Mucosa of rectum (tissue), 2 donors: ENCODE measurements around the gene MYO15B.

ENCODE experiments used
- H3K27ac ChIP-seq, 2 donors: one replicate each; pipeline ENCODE4 v1.7.0; 2013; ENCODE audit warnings: inconsistent platforms in 2 of 2, low read depth in 2 of 2, low read length in 2 of 2
- H3K27me3 ChIP-seq, 2 donors: one replicate each; pipeline ENCODE4 v1.7.0; 2013; ENCODE audit warnings: low read length in 2 of 2; ENCODE audit not compliant: control insufficient read depth in 2 of 2, insufficient read depth in 2 of 2
- H3K36me3 ChIP-seq, 2 donors: one replicate each; pipeline ENCODE4 v1.7.0; 2013; ENCODE audit warnings: low read length in 2 of 2; ENCODE audit not compliant: control insufficient read depth in 2 of 2, insufficient read depth in 2 of 2
- H3K4me1 ChIP-seq, 2 donors: one replicate each; pipeline ENCODE4 v1.7.0; 2013; ENCODE audit warnings: low read length in 2 of 2, mild to moderate bottlenecking in 1 of 2; ENCODE audit not compliant: control insufficient read depth in 2 of 2, insufficient read depth in 2 of 2
- H3K4me3 ChIP-seq, 2 donors: one replicate each; pipeline ENCODE4 v1.7.0; 2013; ENCODE audit warnings: low read length in 2 of 2
- H3K9ac ChIP-seq, 2 donors: one replicate each; pipeline ENCODE4 v1.7.0; 2013; ENCODE audit warnings: low read length in 2 of 2, low read depth in 1 of 2, mild to moderate bottlenecking in 1 of 2
- H3K9me3 ChIP-seq, 2 donors: one replicate each; pipeline ENCODE4 v1.7.0; 2013; ENCODE audit warnings: low read length in 2 of 2; ENCODE audit not compliant: control insufficient read depth in 2 of 2
- donor health status: healthy.
- donor health status: Normal muscosa, but diverticular disease.

The MYO15B gene

DNA sequence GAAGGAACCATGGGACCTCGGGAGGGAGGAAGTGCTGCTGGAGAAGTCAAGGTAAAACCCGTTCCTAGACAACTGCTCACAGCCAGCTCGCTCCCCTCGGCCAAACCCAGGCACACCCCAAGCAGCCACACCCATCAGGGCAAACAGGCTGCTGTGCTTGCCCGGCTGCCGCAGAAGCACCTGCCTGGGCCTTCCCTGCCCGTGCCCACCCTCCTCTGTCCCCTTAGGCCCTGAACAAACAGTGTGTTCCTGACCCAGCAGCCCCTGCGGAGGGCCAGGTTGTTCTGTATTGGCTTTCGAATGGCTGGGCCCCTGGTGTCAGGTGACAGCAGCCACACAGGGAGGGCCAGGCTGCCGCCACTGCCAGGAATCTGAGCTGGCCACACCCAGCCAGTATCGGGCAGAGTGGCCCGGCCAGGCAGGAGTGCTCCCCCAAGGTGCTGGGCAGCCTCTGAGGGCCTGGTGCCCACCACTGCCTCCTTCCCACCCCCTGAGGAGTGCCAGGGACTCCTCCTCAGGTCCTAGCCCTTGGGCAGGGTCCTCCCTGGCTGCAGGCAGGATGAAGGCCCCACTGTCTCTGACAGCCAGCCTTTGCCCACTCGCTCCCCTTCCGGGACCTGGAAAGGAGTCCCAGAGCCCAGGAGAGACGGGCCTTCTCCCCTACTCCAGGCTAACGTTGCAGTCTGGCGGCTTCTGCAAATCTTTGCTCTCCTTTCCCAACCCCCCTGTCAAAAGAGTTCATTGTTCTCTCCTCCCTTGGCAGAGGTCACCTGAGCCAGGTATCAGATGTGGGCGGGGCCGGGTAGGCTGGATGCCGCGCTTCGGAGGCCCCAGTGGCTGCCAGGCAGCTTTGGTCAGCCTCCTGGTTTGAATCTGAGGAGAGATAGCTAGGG lies 38.1 kb upstream of the MYO15B start:
- Histone ChIP-seq H3K27ac (peak overlapping the region; percentile 98 to 99), H3K27me3 (no peaks in the 10 kb centered on the region), H3K9me3 (no peaks in the 10 kb centered on the region), H3K36me3 (peaks cover 16 to 27% of the 10 kb centered on the region in 2 donors), H3K4me1 (peaks cover 29 to 53% of the 10 kb centered on the region in 2 donors), H3K9ac (peak overlapping the region; percentile 86 to 87), H3K4me3 (peak overlapping the region; percentile 26 to 34)

DNA sequence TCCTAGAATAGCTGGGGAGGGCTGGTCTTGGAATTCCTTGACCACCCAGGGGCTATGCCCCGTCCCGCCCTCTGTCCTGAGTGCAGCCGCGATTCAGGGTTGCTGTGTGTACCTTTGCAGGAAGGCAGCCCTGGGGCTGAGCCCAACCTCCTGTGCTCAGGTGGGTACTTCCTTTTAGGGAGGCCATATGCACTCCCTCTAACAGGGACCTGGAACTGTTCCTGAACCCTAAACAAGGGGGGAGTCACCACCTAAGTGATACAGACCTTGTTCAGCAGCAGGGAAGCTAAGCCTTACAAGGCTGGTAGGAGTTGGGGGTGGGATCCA lies 37.5 kb upstream of the MYO15B start:
- H3K27ac ChIP-seq: peak overlapping the region; percentile 98 to 99
- no peaks in the 10 kb centered on the region for H3K27me3 ChIP-seq
- H3K36me3 ChIP-seq: peaks cover 14 to 24% of the 10 kb centered on the region in 2 donors
- peaks cover 29 to 50% of the 10 kb centered on the region in 2 donors for H3K4me1 ChIP-seq
- H3K9ac ChIP-seq: peak overlapping the region; percentile 47 to 86
- no peaks in the 10 kb centered on the region for H3K9me3 ChIP-seq
- no peak overlapping the region for H3K4me3 ChIP-seq

DNA sequence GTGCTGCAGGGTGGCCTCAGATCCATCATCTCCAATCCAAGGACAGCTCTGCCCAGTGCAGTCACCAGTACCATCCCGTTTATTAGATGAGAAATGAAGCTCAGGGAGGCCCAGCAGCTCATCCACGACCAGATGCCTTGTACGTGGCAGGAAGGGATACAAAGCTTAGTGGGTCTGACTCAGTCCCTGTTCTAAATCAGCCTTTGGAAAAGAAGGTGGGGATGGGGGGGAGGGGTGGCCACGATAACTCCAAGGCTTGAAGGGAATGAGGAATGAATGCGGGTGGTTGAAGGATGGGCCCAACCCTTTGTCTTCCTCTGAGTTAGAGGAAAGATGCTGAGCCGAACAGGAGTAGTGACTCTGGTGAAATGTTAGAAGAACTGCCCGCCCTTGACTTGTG lies 36.3 kb upstream of the MYO15B start:
- H3K9ac ChIP-seq: peak overlapping the region in 1 of 2 donors; percentile 28
- H3K4me1 ChIP-seq: peaks cover 36 to 56% of the 10 kb centered on the region in 2 donors
- H3K9me3 ChIP-seq: no peaks in the 10 kb centered on the region
- no peak overlapping the region for H3K4me3 ChIP-seq
- H3K36me3 ChIP-seq: peaks cover 11 to 16% of the 10 kb centered on the region in 2 donors
- H3K27me3 ChIP-seq: no peaks in the 10 kb centered on the region
- H3K27ac ChIP-seq: peak overlapping the region; percentile 98 to 99

DNA sequence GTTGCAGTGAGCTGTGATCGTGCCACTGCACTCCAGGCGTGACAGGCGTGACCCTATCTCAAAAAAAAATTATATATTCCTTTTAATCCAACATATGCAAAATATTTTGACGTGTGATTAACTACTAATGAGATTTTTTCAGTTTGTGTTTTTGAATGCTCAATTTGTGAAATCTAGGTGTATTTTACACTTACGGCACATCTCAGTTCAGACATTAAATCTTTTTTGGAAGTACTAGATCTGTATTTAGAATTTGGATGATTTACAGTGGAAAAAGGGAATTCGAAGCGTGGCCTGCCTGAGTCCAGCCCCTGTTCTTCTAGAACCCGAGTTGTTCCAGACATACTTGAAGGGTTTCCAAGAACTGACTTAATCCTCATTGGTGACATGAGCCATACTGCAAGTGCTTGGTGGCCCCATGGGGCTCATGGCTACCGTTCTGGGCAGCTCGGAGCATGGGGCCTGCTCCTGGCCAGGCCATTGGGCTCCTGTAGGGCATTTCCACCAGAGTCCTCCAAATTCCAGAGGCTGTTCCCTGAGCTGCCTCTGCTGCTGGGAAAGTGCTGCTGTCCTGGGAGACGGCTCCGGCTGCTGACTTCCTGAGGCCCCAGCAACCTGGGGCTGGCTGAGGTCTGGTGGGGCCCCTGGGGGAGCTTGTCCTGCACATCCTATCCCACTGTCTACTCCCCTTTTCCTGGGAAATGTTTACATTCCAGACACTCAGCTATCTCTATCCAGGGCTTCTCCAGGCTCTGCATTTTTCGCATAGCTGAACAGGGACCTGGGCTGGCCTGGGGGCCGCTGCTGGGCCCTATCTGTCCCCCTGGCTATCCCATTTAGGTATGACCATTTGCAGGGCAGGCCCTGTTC lies 34.9 kb upstream of the MYO15B start:
- Histone ChIP-seq H3K27ac (peak overlapping the region in 1 of 2 donors; percentile 34), H3K36me3 (peaks cover 6 to 14% of the 10 kb centered on the region in 2 donors), H3K4me3 (no peak overlapping the region), H3K9me3 (no peaks in the 10 kb centered on the region), H3K9ac (no peak overlapping the region), H3K27me3 (no peaks in the 10 kb centered on the region), H3K4me1 (peaks cover 37 to 59% of the 10 kb centered on the region in 2 donors)

DNA sequence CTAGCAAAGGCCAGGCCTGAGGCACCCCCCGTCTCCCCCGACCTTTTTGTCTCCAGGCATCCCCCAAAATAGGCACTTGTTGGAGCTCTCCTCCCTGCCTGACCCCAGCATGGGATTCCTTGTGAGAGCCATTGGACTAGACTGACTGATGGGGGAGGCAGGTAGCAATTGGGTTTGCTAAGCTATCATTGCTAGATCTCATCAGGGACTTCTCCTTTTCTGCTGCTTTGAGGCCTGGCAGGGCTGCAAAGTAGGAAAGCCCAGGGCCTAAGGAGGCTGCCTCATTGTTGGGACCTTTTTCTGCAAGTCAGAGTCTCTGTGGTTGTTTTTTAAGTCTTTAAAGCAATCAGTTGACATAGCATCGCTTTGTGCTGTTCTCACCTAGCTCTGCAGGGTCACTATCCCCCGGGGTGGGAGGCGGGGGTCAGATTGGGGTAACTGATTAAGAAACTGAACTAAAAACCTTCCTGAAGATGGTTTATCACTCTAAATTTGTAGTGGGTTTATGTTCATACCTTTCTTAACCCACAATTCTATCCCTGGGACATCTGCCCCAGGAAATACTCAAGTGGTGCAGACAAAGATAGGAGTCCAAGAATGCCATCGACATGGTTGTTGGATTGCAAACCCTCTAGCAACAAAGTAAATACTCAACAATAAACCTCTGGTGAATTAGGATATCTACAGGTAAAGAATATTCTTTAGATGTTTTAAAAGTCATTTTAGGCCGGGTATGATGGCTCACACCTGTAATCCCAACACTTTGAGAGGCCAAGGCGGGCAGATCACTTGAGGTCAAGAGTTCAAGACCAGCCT lies 34.1 kb upstream of the MYO15B start:
- no peaks in the 10 kb centered on the region for H3K27me3 ChIP-seq

DNA sequence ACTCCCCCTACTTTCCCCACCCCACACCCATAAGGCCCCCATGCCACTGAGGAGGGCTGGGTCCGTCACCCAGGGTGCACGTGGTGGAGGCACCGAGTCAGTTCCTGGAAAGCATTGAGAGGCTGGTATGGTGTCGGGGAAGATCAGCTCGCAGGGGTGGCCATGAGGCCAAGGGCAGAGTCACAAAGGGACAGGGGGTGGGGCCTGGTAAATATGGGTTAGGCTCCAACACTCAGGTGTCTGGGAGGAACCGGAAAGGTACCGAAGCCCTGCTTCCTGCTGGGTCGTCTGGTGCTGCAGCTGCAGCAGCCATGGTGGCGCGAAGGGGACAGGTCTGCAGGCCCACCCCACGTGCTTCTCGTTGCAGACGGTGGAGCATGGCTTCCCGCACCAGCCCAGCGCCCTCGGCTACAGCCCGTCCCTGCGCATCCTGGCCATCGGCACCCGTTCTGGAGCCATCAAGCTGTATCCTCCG lies 31.9 kb upstream of the MYO15B start:
- H3K9ac ChIP-seq: peak overlapping the region in 1 of 2 donors; percentile 59
- H3K36me3 ChIP-seq: peaks cover 22 to 30% of the 10 kb centered on the region in 2 donors
- peaks cover 29 to 42% of the 10 kb centered on the region in 2 donors for H3K4me1 ChIP-seq
- H3K27me3 ChIP-seq: no peaks in the 10 kb centered on the region
- H3K9me3 ChIP-seq: no peaks in the 10 kb centered on the region
- H3K27ac ChIP-seq: peak overlapping the region; percentile 63 to 87
- H3K4me3 ChIP-seq: no peak overlapping the region

More for the DNA sequence above, 34.1 kb upstream of the MYO15B start:
- H3K36me3 ChIP-seq: peaks cover 10 to 21% of the 10 kb centered on the region in 2 donors
- peak overlapping the region in 1 of 2 donors; percentile 34 for H3K27ac ChIP-seq
- no peak overlapping the region for H3K9ac ChIP-seq
- no peak overlapping the region for H3K4me3 ChIP-seq
- no peaks in the 10 kb centered on the region for H3K9me3 ChIP-seq
- H3K4me1 ChIP-seq: peaks cover 45 to 62% of the 10 kb centered on the region in 2 donors

DNA sequence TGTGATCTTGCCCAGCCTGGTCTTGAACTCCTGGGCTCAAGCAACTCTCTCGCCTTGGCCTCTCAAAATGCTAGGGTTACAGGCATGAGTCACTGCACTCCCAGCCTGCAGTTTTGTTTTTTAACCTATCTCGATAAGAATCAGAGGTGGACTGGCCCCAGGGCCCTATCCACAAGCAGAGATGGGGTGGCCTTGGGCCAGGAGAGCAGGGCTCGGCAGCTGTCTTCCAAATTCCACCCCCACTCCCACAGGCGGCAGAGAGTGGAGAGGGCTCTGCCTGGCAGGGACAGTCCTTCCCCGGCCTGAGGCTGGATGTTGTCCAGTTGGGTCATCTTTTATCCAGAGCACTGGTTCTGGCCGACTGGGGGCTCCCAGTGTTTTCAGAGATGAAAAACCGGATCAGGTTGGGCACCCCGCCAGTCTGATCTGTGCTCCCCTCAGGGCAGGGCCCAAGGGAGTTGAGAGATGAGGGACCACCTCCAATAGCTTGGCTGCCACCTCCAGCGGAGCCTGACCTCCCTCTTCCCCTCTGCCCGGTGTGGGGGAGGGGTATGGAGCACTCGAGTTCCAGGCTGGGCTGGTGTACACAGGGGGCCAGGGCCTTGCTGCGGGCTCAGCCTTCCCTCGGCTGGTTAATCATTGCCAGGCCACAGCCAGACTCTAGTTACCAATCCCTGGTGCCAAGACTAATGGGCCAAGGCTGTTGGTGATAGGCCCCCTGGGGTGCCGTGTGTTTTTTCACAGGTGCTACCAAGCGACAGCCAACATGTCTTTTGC lies 30.3 kb upstream of the MYO15B start:
- Histone ChIP-seq H3K36me3 (peaks cover 25 to 29% of the 10 kb centered on the region in 2 donors), H3K27me3 (no peaks in the 10 kb centered on the region), H3K27ac (peak overlapping the region; percentile 83 to 87), H3K9ac (peak overlapping the region; percentile 47 to 66), H3K9me3 (no peaks in the 10 kb centered on the region), H3K4me1 (peaks cover 25 to 36% of the 10 kb centered on the region in 2 donors), H3K4me3 (peak overlapping the region in 1 of 2 donors; percentile 26)

DNA sequence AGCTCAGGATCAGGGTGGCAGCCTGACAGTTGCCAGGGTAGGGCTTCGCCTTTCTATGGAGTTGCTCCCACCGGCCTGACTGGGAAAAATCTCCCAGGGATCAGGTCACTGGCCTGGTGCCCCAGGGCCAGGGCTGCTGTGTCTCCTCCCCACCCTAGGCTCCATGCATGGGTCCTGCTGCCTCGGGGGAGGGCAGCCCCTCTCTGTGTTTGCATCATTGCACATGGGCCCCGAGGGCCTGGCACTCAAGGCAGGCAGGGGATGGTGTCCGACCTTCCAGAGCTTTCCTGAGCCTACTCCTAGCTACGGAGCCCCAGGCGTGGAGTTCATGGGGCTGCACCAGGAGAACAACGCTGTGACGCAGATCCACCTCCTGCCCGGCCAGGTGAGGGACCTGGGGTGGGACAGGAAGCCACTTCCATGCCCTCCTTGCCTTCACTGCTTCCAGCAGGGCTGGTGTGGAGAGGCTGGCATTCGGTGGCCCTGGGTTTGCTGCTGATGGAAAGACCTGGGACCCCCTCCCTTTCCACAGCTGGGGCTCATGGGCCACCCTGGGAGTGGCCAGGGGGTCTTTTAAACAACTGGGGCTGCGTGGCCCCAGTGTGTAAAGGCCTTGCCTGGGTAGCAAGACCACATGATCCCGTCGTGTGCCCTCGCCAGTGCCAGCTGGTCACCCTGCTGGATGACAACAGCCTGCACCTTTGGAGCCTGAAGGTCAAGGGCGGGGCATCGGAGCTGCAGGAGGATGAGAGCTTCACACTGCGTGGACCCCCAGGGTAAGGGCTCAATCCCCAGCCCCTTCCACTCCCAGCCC lies 29.5 kb upstream of the MYO15B start:
- H3K27me3 ChIP-seq: no peaks in the 10 kb centered on the region
- H3K27ac ChIP-seq: peak overlapping the region; percentile 83 to 87
- H3K4me1 ChIP-seq: peaks cover 22 to 36% of the 10 kb centered on the region in 2 donors
- H3K4me3 ChIP-seq: peak overlapping the region in 1 of 2 donors; percentile 26
- H3K36me3 ChIP-seq: peaks cover 22 to 35% of the 10 kb centered on the region in 2 donors
- no peaks in the 10 kb centered on the region for H3K9me3 ChIP-seq
- H3K9ac ChIP-seq: peak overlapping the region; percentile 47 to 66
